Activated CD4-positive, alpha-beta T cell treated with anti-CD3 and anti-CD28 coated beads, Interleukin-2, amount 50 U/mL, for 4 hours (primary cell): ENCODE results near the gene STXBP6.

Experiments used
- DNase-seq, 2 experiments: peaks; one replicate each; pipeline ENCODE4 v3.0.0-alpha.2; 2020

The STXBP6 gene

GRCh38 chr14:25011095-25011494 is 38.9 kb downstream of the STXBP6 start:
- DNase-seq, result no peak

DNA sequence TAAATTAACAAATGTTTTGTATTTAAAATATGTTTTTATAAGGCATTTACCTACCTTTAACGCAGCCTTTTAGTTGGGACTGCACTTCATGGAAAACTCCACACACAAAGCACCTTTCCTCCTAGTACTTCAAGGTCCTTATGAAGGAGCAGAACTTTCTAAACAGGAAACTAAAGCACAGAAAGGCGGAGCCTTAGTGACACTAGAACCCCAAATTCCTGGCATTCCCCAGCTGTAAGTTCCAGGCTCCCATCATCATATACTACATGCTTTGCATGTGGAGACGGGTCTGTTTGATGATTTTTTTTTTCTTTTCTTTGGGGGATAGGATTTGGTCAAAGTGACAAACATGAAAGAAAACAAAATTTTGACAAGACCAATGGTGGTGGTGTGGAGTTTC is 39.5 kb downstream of the STXBP6 start:
- DNase-seq, result no peak

- DNase-seq, result no peak
These were observed 40.1 kb downstream of the STXBP6 start for GRCh38 chr14:25009891-25010290.

DNA sequence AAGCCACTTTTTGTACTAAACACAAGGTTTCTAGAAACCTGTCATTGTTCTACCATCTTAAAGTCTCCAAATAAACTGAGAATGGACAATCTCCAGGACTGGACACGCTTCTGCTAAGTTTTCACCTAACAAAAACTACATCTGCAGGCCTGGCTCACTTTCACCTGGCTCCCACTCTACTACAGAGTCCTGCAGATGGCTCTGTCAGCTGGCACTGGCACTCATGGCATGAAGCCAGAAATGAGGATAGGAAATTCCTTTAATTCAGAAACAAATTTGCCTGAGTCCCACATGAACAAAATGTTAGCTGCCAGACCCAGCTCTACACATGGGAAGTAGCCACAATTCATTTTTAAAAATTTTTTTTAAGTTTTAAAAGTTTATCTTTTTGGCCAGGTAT is 42.1 kb downstream of the STXBP6 start:
- DNase-seq, result no peak

DNA sequence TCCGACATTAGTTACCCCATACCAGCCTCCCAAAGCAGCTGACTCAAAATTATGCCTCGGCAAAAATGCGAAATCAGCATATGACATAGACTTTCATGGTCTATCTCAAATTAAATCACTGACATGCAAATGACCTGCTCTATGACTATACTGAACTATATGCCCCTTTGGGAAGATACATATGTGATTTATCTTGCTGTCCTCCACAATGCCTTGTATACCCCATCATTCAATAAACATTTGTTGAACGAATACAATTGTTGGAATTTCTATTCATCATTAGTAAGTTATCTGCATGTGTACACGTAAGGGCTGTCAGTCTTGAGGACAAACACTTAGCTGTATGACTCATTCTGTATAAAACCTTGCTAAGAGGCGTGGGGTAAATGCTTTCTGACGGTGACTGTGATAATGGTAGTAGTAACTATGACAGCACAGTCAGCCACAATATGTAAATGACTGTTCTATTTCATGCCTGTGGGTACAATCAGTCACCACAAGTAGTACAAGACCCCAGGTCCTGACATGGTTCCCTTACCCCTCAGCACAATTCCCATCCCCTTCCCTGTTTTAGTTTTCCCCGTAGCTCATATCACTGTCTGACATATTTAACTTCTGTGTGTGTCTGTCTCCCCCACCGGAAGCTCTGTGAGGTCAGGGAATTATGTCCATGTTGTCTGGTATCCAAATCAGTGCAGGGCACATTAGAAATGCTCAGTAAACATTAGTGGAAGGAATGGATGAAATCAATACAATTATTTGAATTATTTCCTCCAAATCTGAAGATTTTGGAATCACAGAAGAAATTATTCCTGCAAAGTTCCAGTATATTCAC is 42.8 kb downstream of the STXBP6 start:
- no peak for DNase-seq

GRCh38 chr14:25006031-25006430 is 43.9 kb downstream of the STXBP6 start:
- DNase-seq, result no peak

- DNase-seq, result no peak
These were observed 45.5 kb downstream of the STXBP6 start for GRCh38 chr14:25004389-25004809.

- no peak for DNase-seq
These were observed 46.4 kb downstream of the STXBP6 start for GRCh38 chr14:25003537-25003936.

DNA sequence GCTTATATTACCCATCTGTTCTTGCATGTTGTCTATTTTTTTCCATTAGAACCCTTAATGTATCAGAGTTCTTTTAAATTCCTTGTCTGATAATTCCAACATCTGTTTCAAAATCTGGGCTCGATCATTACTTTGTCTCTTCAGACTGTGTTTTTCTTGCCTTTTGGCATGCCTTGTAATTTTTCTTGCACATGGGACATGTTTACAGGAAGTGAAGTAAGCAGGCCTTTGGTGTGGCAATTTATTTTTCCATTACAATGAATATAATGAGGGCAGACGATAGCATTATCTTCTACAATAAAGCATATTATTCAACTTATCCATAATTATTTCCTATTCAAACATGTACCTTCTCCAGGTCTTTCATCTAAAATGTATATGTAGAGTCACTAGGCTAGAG is 48.3 kb downstream of the STXBP6 start:
- no peak for DNase-seq

DNA sequence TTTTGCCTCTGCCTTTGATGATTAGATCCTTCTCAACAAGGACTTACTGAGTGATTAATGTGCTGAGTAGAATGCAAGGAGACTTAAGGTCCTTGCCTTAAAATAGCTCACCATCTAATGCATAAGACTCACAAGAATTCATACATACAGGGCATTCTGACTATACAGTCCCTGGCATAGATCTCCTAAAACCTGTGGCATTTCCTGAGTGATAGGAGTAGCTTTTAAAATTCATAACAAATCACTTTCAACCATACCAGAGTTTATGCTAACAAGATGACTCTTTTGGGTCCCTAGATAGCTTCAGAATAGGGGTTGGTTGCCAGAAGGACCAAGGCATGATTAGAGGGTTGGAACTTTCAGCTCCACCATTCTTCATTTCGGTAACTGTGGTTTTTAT is 48.8 kb downstream of the STXBP6 start:
- no peak for DNase-seq

- no peak for DNase-seq
These were observed 50.8 kb downstream of the STXBP6 start for GRCh38 chr14:24999157-24999556.

DNA sequence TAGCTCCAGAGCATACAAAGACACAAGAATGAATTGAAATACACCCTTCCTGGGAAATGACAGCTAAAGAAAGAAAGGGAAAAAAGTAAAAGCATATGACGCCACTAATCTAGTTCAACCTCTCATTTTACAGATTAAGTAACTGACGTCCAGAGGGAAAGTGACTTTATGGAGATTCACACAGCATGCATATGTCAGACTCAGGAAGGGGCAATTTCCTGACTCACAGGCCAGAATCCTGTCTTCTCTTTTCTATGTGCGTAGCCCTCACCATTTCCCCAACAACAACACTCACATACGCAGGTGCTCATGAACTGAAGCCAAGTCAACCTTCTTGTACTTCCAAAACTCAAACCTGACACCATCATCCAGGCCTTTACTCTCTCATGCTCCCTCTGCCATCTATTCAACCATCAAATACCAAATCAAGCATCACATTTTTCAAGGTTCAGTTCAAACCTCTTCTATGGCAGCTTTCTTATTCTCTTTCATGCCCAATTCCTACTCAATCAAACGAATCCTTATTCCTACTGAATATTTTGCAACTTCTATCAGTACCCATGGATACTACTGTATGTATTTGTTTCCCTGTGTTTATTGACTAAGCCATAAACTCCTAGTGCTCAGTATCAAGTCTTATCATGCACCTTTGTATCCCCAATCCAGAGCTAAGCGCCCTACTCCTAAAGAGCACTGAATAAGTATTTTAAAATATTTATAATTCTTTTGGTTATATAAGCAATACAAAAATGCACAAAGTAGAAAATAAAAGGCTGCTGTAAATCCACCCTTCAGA is 52.8 kb downstream of the STXBP6 start:
- no peak for DNase-seq

DNA sequence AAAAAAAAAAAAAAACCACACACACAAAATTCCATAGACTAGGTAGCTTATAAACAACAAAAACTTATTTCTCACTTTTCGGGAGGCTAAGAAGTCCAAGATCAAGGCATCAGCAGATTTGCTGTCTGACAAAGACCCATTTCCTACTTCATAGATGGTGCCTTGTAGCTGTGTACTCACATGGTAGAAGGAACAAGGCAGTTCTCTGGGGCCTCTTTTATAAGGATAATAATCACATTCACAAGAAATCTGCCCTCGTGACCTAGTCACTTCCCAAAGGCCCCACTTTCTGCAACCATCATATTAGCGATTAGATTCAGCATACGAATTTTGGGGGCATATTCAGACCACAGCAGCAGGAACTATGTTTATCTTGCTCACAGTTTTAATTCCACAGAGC is 54.9 kb downstream of the STXBP6 start:
- DNase-seq, result no peak

GRCh38 chr14:24993631-24994030 is 56.3 kb downstream of the STXBP6 start:
- DNase-seq, result no peak

DNA sequence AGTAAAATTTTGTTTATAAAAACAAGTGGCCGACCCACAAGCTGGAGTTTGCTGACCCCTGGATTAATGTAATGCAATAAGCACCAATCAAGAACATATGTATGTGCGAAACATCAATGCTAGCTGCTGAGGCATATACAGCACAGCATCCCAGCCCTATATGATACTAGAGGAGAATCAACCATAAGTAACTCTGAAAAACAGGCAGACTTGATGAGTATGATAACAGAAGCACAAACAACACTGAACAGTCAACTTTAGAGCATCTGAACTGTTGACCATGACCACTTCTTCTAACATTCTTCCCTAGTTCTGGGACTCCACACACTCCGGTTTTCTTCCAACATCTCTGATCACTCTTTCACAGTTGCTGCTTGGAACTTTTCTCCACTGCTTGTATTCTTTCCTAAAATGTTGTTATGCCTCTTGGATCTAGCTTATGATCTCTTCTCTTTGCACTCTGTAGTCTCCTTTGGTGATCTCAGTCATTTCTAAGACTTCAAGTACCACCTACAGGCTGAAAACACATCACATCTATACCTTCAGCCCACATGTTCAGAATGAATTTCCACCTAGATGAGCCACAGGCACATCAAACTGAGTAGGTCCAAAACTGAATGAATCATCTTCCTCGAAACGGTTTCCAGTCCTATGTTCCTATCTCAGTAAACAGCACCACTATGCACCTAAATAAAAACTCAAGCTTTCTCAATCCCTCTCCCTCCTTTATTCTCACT is 57.2 kb downstream of the STXBP6 start:
- DNase-seq, result no peak

DNA sequence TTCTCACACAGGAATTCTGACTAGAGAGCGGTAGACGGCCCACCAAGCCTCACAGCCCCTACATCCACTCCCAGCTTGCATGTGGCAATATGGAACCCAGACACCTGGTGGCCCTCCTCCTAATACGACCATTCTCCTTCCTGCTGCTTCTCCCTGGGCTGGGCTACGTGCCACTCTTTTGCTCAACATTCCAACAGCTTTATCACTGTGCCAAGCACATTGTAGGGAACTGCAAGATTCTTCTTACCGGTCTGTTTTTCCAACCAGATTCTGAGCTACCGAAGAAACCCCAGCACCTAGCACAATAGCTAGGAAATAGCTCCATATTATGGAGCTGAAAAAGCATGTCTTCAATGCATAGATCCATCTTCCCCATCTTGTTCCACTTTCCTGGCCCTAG is 58.1 kb downstream of the STXBP6 start:
- DNase-seq, result no peak

- no peak for DNase-seq
These were observed 58.7 kb downstream of the STXBP6 start for GRCh38 chr14:24991288-24991687.

- no peak for DNase-seq
These were observed 59.2 kb downstream of the STXBP6 start for GRCh38 chr14:24990773-24991172.

GRCh38 chr14:24990050-24990449 is 59.9 kb downstream of the STXBP6 start:
- DNase-seq, result no peak

DNA sequence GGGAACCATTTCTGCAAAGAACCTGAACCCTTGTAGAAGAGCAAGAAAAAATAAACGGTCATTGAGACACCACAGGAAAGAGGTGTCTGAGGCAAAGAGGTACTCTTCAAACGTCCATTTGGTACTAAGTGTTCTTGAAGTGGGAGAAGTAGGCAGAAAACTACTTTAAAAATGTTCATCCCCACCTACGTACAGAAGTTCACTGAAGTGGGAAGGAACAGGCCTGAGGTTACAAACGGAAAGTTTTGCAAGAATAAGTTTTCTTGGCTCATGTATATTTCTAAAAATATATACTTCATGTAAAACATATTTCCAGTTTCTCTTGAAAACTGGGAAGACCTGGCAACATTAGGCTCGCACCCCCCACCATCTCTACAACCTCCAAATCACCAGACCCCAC is 61.2 kb downstream of the STXBP6 start:
- DNase-seq, result no peak

GRCh38 chr14:24986206-24986893 is 63.6 kb downstream of the STXBP6 start:
- DNase-seq, result no peak

GRCh38 chr14:24984846-24985589 is 64.9 kb downstream of the STXBP6 start:
- no peak for DNase-seq
